ENCODE results near the gene ZNF536.

ZNF536 gene

DNA sequence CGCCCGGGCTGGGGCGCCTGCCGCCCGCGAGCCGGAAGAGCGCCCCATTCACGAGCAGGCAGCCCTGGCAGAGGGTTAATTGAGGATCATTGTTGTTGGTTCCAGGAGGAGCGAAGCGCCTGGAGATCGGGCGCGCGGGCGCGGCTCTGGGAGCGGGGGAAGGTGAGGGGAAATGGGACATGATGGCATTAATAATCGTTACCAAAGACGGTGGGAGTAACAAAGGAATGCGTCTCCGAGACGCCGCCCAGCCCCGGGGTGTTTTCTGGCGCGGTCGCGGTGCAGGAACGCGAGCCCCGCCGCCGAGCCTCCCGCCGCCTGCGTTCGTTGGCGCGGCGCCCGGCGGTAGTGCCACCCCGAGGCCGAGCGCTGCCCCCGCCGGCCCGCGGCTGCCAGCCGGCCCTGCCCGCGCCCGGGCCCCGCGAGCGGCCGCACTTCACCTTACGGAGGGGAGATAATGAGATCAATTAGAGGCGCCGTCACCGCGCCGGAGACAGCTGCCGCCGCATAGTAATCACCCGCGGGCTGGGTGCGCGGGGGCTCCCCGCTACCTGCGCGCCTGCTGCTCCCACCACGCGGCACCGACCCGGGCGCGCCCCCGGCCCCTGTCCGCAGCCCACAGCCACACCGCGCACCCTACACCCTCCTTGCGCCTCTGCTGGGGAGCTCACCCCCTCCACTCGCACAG lies 2.8 kb downstream of the ZNF536 start:
- H3K36me3 ChIP-seq = no peaks in the 10 kb centered on the region
- intact Hi-C loops (cut with DNase I; ENCODE audit: low total_unique reads) = no loop called here
- DNase-seq = no peak
- peaks cover 0 to 38% of the 10 kb centered on the region in 2 donors for H3K27me3 ChIP-seq
- H3K4me1 ChIP-seq = no peaks in the 10 kb centered on the region
- H3K9me3 ChIP-seq = no peaks in the 10 kb centered on the region
- H3K4me3 ChIP-seq = no peak overlapping the region
- H3K27ac ChIP-seq = no peak overlapping the region
- TF ChIP-seq, protein P1, sequence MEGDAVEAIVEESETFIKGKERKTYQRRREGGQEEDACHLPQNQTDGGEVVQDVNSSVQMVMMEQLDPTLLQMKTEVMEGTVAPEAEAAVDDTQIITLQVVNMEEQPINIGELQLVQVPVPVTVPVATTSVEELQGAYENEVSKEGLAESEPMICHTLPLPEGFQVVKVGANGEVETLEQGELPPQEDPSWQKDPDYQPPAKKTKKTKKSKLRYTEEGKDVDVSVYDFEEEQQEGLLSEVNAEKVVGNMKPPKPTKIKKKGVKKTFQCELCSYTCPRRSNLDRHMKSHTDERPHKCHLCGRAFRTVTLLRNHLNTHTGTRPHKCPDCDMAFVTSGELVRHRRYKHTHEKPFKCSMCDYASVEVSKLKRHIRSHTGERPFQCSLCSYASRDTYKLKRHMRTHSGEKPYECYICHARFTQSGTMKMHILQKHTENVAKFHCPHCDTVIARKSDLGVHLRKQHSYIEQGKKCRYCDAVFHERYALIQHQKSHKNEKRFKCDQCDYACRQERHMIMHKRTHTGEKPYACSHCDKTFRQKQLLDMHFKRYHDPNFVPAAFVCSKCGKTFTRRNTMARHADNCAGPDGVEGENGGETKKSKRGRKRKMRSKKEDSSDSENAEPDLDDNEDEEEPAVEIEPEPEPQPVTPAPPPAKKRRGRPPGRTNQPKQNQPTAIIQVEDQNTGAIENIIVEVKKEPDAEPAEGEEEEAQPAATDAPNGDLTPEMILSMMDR (IDR thresholded peaks at IDR 0.05) = no peak

- DNase-seq = no peak
- Histone ChIP-seq H3K36me3 (no peaks in the 10 kb centered on the region), H3K27me3 (peaks cover 0 to 38% of the 10 kb centered on the region in 2 donors), H3K9me3 (no peaks in the 10 kb centered on the region), H3K4me1 (no peaks in the 10 kb centered on the region), H3K4me3 (no peak overlapping the region), H3K27ac (no peak overlapping the region)
- intact Hi-C loops (cut with DNase I; ENCODE audit: low total_unique reads) = no loop called here
- TF ChIP-seq, protein P1 (IDR thresholded peaks at IDR 0.05) = no peak
These were observed 3.4 kb downstream of the ZNF536 start for GRCh38 chr19:30375553-30376031.

DNA sequence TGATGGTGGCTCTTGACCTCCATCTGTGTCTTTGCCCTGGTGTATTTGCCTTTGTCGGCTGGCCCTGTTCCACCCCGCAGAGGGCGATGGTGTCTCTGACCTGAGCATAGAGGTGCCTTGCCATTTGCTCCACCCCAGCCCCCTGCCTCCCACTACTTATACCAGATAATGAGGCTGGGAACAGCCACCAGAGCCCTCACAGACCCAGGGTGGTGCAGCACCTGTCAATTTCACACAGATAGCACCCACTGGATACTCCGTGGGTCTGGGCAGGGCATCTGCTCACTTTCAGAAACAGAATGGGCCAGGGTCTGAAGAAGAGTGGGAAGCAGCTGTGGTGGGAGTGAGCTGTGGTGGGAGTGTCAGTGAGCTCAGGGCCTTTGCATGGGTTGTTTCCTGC lies 4.1 kb downstream of the ZNF536 start:
- H3K4me3 ChIP-seq = no peak overlapping the region
- no peak overlapping the region for H3K27ac ChIP-seq
- H3K36me3 ChIP-seq = no peaks in the 10 kb centered on the region
- peaks cover 0 to 38% of the 10 kb centered on the region in 2 donors for H3K27me3 ChIP-seq
- intact Hi-C loops (cut with DNase I; ENCODE audit: low total_unique reads) = no loop called here
- no peaks in the 10 kb centered on the region for H3K9me3 ChIP-seq
- DNase-seq = peak in 1 of 2 donors; percentile 9
- no peaks in the 10 kb centered on the region for H3K4me1 ChIP-seq
- TF ChIP-seq, protein P1 (IDR thresholded peaks at IDR 0.05) = no peak

- intact Hi-C loops (cut with DNase I; ENCODE audit: low total_unique reads) = no loop called here
- H3K27ac ChIP-seq = no peak overlapping the region
- TF ChIP-seq, protein P1 (IDR thresholded peaks at IDR 0.05) = no peak
- H3K36me3 ChIP-seq = no peaks in the 10 kb centered on the region
- H3K4me1 ChIP-seq = no peaks in the 10 kb centered on the region
- H3K9me3 ChIP-seq = no peaks in the 10 kb centered on the region
- H3K27me3 ChIP-seq = peaks cover 0 to 38% of the 10 kb centered on the region in 2 donors
- H3K4me3 ChIP-seq = no peak overlapping the region
- peak in 1 of 2 donors; percentile 15 for DNase-seq
These were observed 4.7 kb downstream of the ZNF536 start for GRCh38 chr19:30376826-30377425.

DNA sequence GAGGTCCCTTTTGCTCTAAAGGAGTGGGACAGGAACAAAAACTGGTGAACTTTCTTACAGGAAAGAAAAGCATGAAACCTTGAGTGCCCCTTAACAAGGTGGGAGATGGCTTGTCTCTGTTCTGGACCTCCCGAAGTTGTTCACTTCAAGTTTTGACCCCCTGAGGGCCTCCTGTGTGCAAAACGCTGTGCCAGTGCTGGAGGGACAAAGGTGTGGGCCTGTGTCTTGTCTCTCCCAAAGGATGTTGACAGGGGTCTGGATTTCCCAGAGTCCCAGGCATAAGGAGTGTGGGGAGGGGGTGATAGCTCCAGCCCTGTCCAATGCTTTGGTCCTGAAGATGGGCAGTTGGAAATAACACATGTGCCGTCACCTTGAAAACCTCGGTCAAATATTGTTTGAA lies 6.5 kb downstream of the ZNF536 start:
- Histone ChIP-seq H3K4me3 (no peak overlapping the region), H3K4me1 (no peaks in the 10 kb centered on the region), H3K27me3 (peaks cover 0 to 30% of the 10 kb centered on the region in 2 donors), H3K27ac (no peak overlapping the region), H3K36me3 (no peaks in the 10 kb centered on the region), H3K9me3 (no peaks in the 10 kb centered on the region)
- intact Hi-C loops (cut with DNase I; ENCODE audit: low total_unique reads) = no loop called here
- DNase-seq = peak in 1 of 2 donors; percentile 7
- TF ChIP-seq, protein P1 (IDR thresholded peaks at IDR 0.05) = no peak

Data from tibial artery (tissue), 4 donors.